ENCODE measurements around the gene HDLBP.
"Not testable (repeated sequence)": the region's sequence is repeated elsewhere in the genome, so short reads cannot be mapped to it uniquely, and the experiment has no call there.

- TF ChIP-seq POLR2AphosphoS5 (IDR thresholded peaks at IDR 0.05; ENCODE audit: low read depth); EZH2phosphoT487 (IDR thresholded peaks at IDR 0.05; ENCODE audit: unreplicated experiment); EZH2 (IDR thresholded peaks at IDR 0.05; ENCODE audit: low read depth, unreplicated experiment); REST (IDR thresholded peaks at IDR 0.05; ENCODE audit: unreplicated experiment); CREB1 (CRISPR knock-in tag; IDR thresholded peaks at IDR 0.05; ENCODE audit: low read depth): not testable (repeated sequence)
- TF ChIP-seq, protein P1, sequence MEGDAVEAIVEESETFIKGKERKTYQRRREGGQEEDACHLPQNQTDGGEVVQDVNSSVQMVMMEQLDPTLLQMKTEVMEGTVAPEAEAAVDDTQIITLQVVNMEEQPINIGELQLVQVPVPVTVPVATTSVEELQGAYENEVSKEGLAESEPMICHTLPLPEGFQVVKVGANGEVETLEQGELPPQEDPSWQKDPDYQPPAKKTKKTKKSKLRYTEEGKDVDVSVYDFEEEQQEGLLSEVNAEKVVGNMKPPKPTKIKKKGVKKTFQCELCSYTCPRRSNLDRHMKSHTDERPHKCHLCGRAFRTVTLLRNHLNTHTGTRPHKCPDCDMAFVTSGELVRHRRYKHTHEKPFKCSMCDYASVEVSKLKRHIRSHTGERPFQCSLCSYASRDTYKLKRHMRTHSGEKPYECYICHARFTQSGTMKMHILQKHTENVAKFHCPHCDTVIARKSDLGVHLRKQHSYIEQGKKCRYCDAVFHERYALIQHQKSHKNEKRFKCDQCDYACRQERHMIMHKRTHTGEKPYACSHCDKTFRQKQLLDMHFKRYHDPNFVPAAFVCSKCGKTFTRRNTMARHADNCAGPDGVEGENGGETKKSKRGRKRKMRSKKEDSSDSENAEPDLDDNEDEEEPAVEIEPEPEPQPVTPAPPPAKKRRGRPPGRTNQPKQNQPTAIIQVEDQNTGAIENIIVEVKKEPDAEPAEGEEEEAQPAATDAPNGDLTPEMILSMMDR (conservative IDR thresholded peaks at IDR 0.05; ENCODE audit: low read depth in 2 of 2): not testable (repeated sequence)
These were observed 118.2 kb downstream of the HDLBP start for GRCh38 chr2:241197246-241197645.
